Nephron progenitor cell (in vitro differentiated cells): ENCODE measurements around the gene BCL6.

Experiments used
- DNase-seq: peaks from one replicate; pipeline ENCODE4 v3.0.0; 2021
- H3K27ac Mint-ChIP-seq: 2 replicates; pipeline ENCODE4 v1.8.0; 2021; ENCODE audit warnings: mild to moderate bottlenecking, moderate library complexity, mixed read lengths
- H3K27me3 Mint-ChIP-seq: 2 replicates; pipeline ENCODE4 v1.8.0; 2021; ENCODE audit warnings: mild to moderate bottlenecking, low read depth, mixed read lengths; ENCODE audit not compliant: poor library complexity
- H3K36me3 Mint-ChIP-seq: 2 replicates; pipeline ENCODE4 v1.8.0; 2021; ENCODE audit warnings: low read depth, mixed read lengths
- H3K4me1 Mint-ChIP-seq: 2 replicates; pipeline ENCODE4 v1.8.0; 2021; ENCODE audit warnings: mixed read lengths
- H3K4me3 Mint-ChIP-seq: 2 replicates; pipeline ENCODE4 v1.8.0; 2021; ENCODE audit warnings: mild to moderate bottlenecking, moderate library complexity, mixed read lengths
- H3K9me3 Mint-ChIP-seq: 2 replicates; pipeline ENCODE4 v1.8.0; 2021; ENCODE audit warnings: mild to moderate bottlenecking, moderate library complexity, mixed read lengths
- CTCF ChIP-seq: fragments of 200-600 bp; sonication (generic); IDR thresholded peaks from 2 replicates; pipeline ENCODE4 v1.5.0; 2021; ENCODE audit warnings: antibody characterized with exemption

The BCL6 gene

GRCh38 chr3:187714404-187714979 is 30.8 kb downstream of the BCL6 start:
- no peaks in the 10 kb centered on the region for H3K27me3 Mint-ChIP-seq
- no peaks in the 10 kb centered on the region for H3K36me3 Mint-ChIP-seq
- no peak overlapping the region for H3K27ac Mint-ChIP-seq
- no peaks in the 10 kb centered on the region for H3K9me3 Mint-ChIP-seq
- H3K4me3 Mint-ChIP-seq: no peak overlapping the region
- peaks cover 3% of the 10 kb centered on the region for H3K4me1 Mint-ChIP-seq
- TF ChIP-seq CTCF: peak; percentile 94
- peak; percentile 76 for DNase-seq

DNA sequence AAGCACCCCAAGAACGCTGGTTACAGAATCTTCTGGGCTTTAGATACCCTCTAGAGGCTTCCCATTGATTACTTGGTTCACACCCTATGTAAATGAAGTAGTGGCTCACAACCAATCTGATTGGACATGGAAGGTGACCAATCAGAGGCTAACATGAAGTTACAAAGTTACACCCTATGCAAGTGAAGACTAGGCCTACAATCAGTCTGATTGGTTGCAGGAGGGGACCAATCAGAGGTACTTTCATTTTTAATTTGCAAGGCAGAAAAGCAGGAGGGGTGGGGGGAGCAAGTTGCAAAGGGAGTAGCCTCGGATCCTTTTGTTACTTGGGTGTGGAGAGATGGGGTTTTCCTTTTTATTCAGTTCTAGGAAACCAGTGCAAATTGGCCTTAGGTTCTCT is 31.8 kb downstream of the BCL6 start:
- no peak overlapping the region for H3K27ac Mint-ChIP-seq
- no peaks in the 10 kb centered on the region for H3K4me1 Mint-ChIP-seq
- no peak overlapping the region for H3K4me3 Mint-ChIP-seq
- H3K27me3 Mint-ChIP-seq: no peaks in the 10 kb centered on the region
- TF ChIP-seq CTCF: no peak
- DNase-seq: no peak
- H3K36me3 Mint-ChIP-seq: no peaks in the 10 kb centered on the region
- no peaks in the 10 kb centered on the region for H3K9me3 Mint-ChIP-seq

GRCh38 chr3:187709155-187709554 is 36.1 kb downstream of the BCL6 start:
- no peak overlapping the region for H3K27ac Mint-ChIP-seq
- no peak for DNase-seq
- no peaks in the 10 kb centered on the region for H3K4me1 Mint-ChIP-seq
- TF ChIP-seq CTCF: no peak
- H3K36me3 Mint-ChIP-seq: no peaks in the 10 kb centered on the region
- no peak overlapping the region for H3K4me3 Mint-ChIP-seq
- H3K27me3 Mint-ChIP-seq: no peaks in the 10 kb centered on the region
- H3K9me3 Mint-ChIP-seq: no peaks in the 10 kb centered on the region

DNA sequence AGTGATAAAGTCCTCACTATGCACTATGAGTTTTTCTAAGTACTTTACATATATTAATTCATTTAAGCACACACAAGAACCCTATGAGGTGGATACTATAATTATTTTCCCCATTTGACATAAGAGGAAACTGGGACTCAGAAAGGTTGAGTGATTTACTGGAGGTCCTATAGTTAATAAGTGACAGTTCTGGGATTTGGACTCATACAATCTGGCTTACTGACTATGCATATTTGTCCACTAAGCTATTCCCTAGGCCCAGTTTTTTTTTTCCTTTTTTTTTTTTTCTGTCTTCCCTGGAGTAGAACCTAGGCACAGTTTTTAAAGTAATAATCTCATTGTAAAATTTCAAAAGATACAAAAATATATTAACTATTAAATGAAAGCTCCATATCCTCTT is 36.6 kb downstream of the BCL6 start:
- Mint-ChIP-seq H3K4me1 (no peaks in the 10 kb centered on the region), H3K27me3 (no peaks in the 10 kb centered on the region), H3K27ac (no peak overlapping the region), H3K4me3 (no peak overlapping the region), H3K36me3 (no peaks in the 10 kb centered on the region), H3K9me3 (no peaks in the 10 kb centered on the region)
- no peak for DNase-seq
- no peak for TF ChIP-seq CTCF

- no peak for DNase-seq
- Mint-ChIP-seq H3K4me1 (no peaks in the 10 kb centered on the region), H3K9me3 (no peaks in the 10 kb centered on the region), H3K4me3 (no peak overlapping the region), H3K27me3 (no peaks in the 10 kb centered on the region), H3K36me3 (no peaks in the 10 kb centered on the region), H3K27ac (no peak overlapping the region)
- no peak for TF ChIP-seq CTCF
Observed at GRCh38 chr3:187706971-187707370, 38.3 kb downstream of the BCL6 start.

DNA sequence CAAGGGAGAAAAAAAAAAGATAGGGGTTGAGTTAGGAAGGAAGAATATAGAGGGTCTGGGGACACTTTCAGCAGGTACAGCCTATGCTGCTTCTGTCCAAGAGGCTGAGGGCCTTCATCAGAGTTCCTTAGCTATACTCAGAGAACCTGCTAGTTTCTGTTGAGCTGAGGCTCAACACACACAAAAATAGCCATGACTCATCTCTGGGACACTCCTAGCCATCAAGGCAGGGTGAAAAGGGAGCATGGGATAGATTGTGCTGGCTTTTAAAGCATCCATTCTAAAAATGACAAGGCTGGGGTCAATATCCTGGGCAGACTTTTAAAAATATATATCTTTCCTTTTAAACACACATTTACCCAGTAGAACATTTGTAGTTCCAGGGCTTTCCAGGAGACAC is 40.1 kb downstream of the BCL6 start:
- Mint-ChIP-seq H3K36me3 (no peaks in the 10 kb centered on the region), H3K27me3 (peaks cover 5% of the 10 kb centered on the region), H3K27ac (no peak overlapping the region), H3K4me3 (no peak overlapping the region), H3K9me3 (no peaks in the 10 kb centered on the region), H3K4me1 (no peaks in the 10 kb centered on the region)
- no peak for DNase-seq
- no peak for TF ChIP-seq CTCF
